KMS-11 (cell line): ENCODE measurements around the gene AP2A2.

Experiments
- H2AFZ ChIP-seq: fragments of 200-600 bp; sonication (generic); 2 replicates; pipeline ENCODE4 v1.6.1; 2016; ENCODE audit warnings: antibody characterized with exemption, mixed run types, low read depth
- H3K27ac ChIP-seq: fragments of 200-600 bp; sonication (generic); 2 replicates; pipeline ENCODE4 v1.6.1; 2016; ENCODE audit warnings: mild to moderate bottlenecking, mixed run types
- H3K27me3 ChIP-seq: fragments of 200-600 bp; sonication (generic); 2 replicates; pipeline ENCODE4 v1.6.1; 2017; ENCODE audit warnings: mild to moderate bottlenecking, low read depth, mixed run types, moderate library complexity; ENCODE audit not compliant: insufficient read depth
- H3K36me3 ChIP-seq: fragments of 200-600 bp; sonication (generic); 2 replicates; pipeline ENCODE4 v1.6.1; 2017; ENCODE audit warnings: mild to moderate bottlenecking, mixed run types; ENCODE audit not compliant: insufficient read depth
- H3K4me1 ChIP-seq: fragments of 200-600 bp; sonication (generic); 2 replicates; pipeline ENCODE4 v1.6.1; 2016; ENCODE audit warnings: mild to moderate bottlenecking, low read depth, mixed run types; ENCODE audit not compliant: poor library complexity, severe bottlenecking
- H3K4me2 ChIP-seq: fragments of 200-600 bp; sonication (generic); 2 replicates; pipeline ENCODE4 v1.7.0; 2016; ENCODE audit warnings: mild to moderate bottlenecking, mixed run types
- H3K4me3 ChIP-seq: fragments of 200-600 bp; sonication (generic); IDR thresholded peaks from 2 replicates; pipeline ENCODE4 v1.6.1; 2017; ENCODE audit warnings: low read depth, low read length, mixed read lengths; ENCODE audit not compliant: insufficient read depth
- H3K79me2 ChIP-seq: fragments of 200-600 bp; sonication (generic); 2 replicates; pipeline ENCODE4 v1.6.1; 2016; ENCODE audit warnings: low read depth, mixed run types; ENCODE audit not compliant: insufficient read depth
- H3K9ac ChIP-seq: fragments of 200-600 bp; sonication (generic); 2 replicates; pipeline ENCODE4 v1.6.1; 2016; ENCODE audit warnings: mild to moderate bottlenecking, mixed run types
- H4K20me1 ChIP-seq: fragments of 200-600 bp; sonication (generic); 2 replicates; pipeline ENCODE4 v1.6.1; 2016; ENCODE audit warnings: mild to moderate bottlenecking, mixed run types; ENCODE audit not compliant: insufficient read depth
- TF ChIP-seq, protein P1 (sequence below): fragments of 200-600 bp; sonication (generic); conservative IDR thresholded peaks from 2 replicates; pipeline ENCODE4 v1.6.1; 2017; ENCODE audit warnings: low read depth, mild to moderate bottlenecking, antibody characterized with exemption, low read length, moderate library complexity, mixed read lengths

The AP2A2 gene

GRCh38 chr11:887589-887988, 38.1 kb upstream of the AP2A2 start:
- H3K4me1 ChIP-seq, result no peaks in the 10 kb centered on the region
- H3K79me2 ChIP-seq, result no peaks in the 10 kb centered on the region
- no peak overlapping the region for H3K4me3 ChIP-seq
- H3K9ac ChIP-seq, result no peak overlapping the region
- H3K4me2 ChIP-seq, result no peak overlapping the region
- no peaks in the 10 kb centered on the region for H3K36me3 ChIP-seq
- TF ChIP-seq, protein P1, sequence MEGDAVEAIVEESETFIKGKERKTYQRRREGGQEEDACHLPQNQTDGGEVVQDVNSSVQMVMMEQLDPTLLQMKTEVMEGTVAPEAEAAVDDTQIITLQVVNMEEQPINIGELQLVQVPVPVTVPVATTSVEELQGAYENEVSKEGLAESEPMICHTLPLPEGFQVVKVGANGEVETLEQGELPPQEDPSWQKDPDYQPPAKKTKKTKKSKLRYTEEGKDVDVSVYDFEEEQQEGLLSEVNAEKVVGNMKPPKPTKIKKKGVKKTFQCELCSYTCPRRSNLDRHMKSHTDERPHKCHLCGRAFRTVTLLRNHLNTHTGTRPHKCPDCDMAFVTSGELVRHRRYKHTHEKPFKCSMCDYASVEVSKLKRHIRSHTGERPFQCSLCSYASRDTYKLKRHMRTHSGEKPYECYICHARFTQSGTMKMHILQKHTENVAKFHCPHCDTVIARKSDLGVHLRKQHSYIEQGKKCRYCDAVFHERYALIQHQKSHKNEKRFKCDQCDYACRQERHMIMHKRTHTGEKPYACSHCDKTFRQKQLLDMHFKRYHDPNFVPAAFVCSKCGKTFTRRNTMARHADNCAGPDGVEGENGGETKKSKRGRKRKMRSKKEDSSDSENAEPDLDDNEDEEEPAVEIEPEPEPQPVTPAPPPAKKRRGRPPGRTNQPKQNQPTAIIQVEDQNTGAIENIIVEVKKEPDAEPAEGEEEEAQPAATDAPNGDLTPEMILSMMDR, result no peak
- no peak overlapping the region for H3K27ac ChIP-seq
- no peak overlapping the region for H2AFZ ChIP-seq
- H3K27me3 ChIP-seq, result no peaks in the 10 kb centered on the region
- H4K20me1 ChIP-seq, result no peaks in the 10 kb centered on the region

GRCh38 chr11:888310-889212, 37.1 kb upstream of the AP2A2 start:
- Histone ChIP-seq H3K27ac (no peak overlapping the region), H3K4me2 (no peak overlapping the region), H3K36me3 (no peaks in the 10 kb centered on the region), H3K79me2 (no peaks in the 10 kb centered on the region), H3K4me1 (no peaks in the 10 kb centered on the region), H4K20me1 (no peaks in the 10 kb centered on the region), H3K27me3 (no peaks in the 10 kb centered on the region), H3K4me3 (no peak overlapping the region), H3K9ac (no peak overlapping the region), H2AFZ (no peak overlapping the region)
- TF ChIP-seq, protein P1, result no peak

DNA sequence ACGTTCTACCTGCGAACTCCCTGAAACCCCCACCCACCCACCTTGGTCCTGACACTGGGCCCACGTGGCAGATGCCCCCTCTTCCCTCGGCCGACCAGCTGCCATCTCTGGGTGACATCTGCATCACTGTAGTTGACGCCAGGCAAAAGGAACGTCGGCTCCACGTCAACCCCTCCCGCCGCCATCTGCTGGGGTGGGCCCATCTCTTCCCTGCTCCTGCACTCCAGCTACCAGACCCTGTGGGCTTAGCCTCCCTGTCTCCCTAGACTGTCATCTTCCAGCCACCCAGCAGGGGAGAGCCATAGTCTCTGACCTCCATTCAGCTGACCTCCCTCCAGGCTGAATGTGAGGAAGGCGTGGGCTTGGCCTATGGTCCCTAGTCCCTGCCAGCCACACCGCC, 36.4 kb upstream of the AP2A2 start:
- no peaks in the 10 kb centered on the region for H4K20me1 ChIP-seq
- H3K36me3 ChIP-seq, result no peaks in the 10 kb centered on the region
- no peak overlapping the region for H3K4me2 ChIP-seq

GRCh38 chr11:889687-890475, 35.8 kb upstream of the AP2A2 start:
- no peaks in the 10 kb centered on the region for H3K36me3 ChIP-seq
- H3K27ac ChIP-seq, result no peak overlapping the region
- H2AFZ ChIP-seq, result no peak overlapping the region
- no peaks in the 10 kb centered on the region for H4K20me1 ChIP-seq
- no peak overlapping the region for H3K4me2 ChIP-seq
- no peaks in the 10 kb centered on the region for H3K27me3 ChIP-seq
- no peaks in the 10 kb centered on the region for H3K4me1 ChIP-seq
- no peaks in the 10 kb centered on the region for H3K79me2 ChIP-seq
- TF ChIP-seq, protein P1, result no peak
- H3K4me3 ChIP-seq, result no peak overlapping the region
- no peak overlapping the region for H3K9ac ChIP-seq

More for the DNA sequence above, 36.4 kb upstream of the AP2A2 start:
- H3K4me1 ChIP-seq, result no peaks in the 10 kb centered on the region
- H2AFZ ChIP-seq, result no peak overlapping the region
- H3K79me2 ChIP-seq, result no peaks in the 10 kb centered on the region
- H3K27ac ChIP-seq, result no peak overlapping the region
- TF ChIP-seq, protein P1, result no peak
- no peaks in the 10 kb centered on the region for H3K27me3 ChIP-seq
- H3K9ac ChIP-seq, result no peak overlapping the region
- H3K4me3 ChIP-seq, result no peak overlapping the region
